NCI-H524 treated with DMSO at 0.1 percent for 48 hours (cell line): ENCODE data around the gene MAPT.

Source experiments
- DNase-seq: peaks from one replicate; lab custom pipeline; 2025; lab: John Stamatoyannopoulos, UW

Gene MAPT

GRCh38 chr17:46053911-46054534 is 159.7 kb downstream of the MAPT start:
- DNase-seq, result no peak

GRCh38 chr17:46056800-46057304 is 162.5 kb downstream of the MAPT start:
- DNase-seq, result no peak

GRCh38 chr17:46057366-46057765 is 163.0 kb downstream of the MAPT start:
- no peak for DNase-seq

- DNase-seq, result no peak
Measured at GRCh38 chr17:46059486-46059885, 165.1 kb downstream of the MAPT start.

- no peak for DNase-seq
Measured at GRCh38 chr17:46060461-46060860, 166.1 kb downstream of the MAPT start.

GRCh38 chr17:46061435-46061834 is 167.1 kb downstream of the MAPT start:
- no peak for DNase-seq

- no peak for DNase-seq
Measured at GRCh38 chr17:46063241-46063640, 168.9 kb downstream of the MAPT start.

GRCh38 chr17:46064460-46064859 is 170.1 kb downstream of the MAPT start:
- DNase-seq, result no peak

- peak; percentile 95 for DNase-seq
Measured at GRCh38 chr17:46071796-46072195, 177.4 kb downstream of the MAPT start.

GRCh38 chr17:46072998-46073397 is 178.6 kb downstream of the MAPT start:
- DNase-seq, result no peak

GRCh38 chr17:46074540-46074939 is 180.2 kb downstream of the MAPT start:
- no peak for DNase-seq
